HepG2 (cell line): Measurements from ENCODE around the gene ACBD6. TPM values are rescaled to one million over a fixed set of nuclear protein-coding genes. Genes with fewer than 3 reads are reported as not detected.

Source experiments
- ATAC-seq: fragments of 200-7000 bp; cut with Tn5 transposase; 3 replicates; pipeline ENCODE4 v1.9.1; 2020; ENCODE audit warnings: mild to moderate bottlenecking, moderate library complexity
- BruUV-seq: library from RNA; stranded (reverse); fragments of 400-500 nt; replicated peaks from 2 replicates; lab custom pipeline; 2021; lab: Mats Ljungman, UMichigan
- CTCF ChIA-PET: fragments of 300-600 bp; formaldehyde crosslinking; extraction: SDS; loops from one replicate; lab custom pipeline; 2021; ENCODE audit warnings: low total read pairs, inconsistent platforms, low intra/inter-chr PET ratio; lab: Yijun Ruan, JAX
- POLR2A ChIA-PET: fragments of 350-600 bp; sonication (Branson Sonifier 250); formaldehyde crosslinking; loops from one replicate; lab custom pipeline; 2020; ENCODE audit warnings: antibody characterized with exemption, inconsistent platforms; lab: Yijun Ruan, JAX
- DNase-seq: peaks from one replicate; pipeline ENCODE4 v3.0.0-alpha.2; 2015; ENCODE audit warnings: low spot score
- FAIRE-seq: peaks from 3 replicates; lab custom pipeline; 2011; peaks lifted over from hg19 to GRCh38; lab: Jason Lieb, UNC
- H2AFZ ChIP-seq: one replicate; pipeline ENCODE4 v1.6.1; 2011; ENCODE audit warnings: low read length, inconsistent platforms
- H3K27ac ChIP-seq: fragments of 300-600 bp; 3 replicates; pipeline ENCODE4 v1.8.0; 2011; ENCODE audit warnings: mixed run types, mild to moderate bottlenecking, mixed read lengths, low read length, inconsistent platforms; ENCODE audit not compliant: insufficient read depth; ENCODE audit errors: extremely low read length
- H3K27me3 ChIP-seq, 2 experiments: fragments of 200-600 bp in 1 of 2; 2 replicates in 1 of 2; 3 replicates in 1 of 2; pipeline versions ENCODE4 v1.6.0 to v1.8.0; 2011; ENCODE audit warnings: low read length in 2 of 2, mild to moderate bottlenecking in 2 of 2, moderate library complexity in 2 of 2, inconsistent platforms in 1 of 2; ENCODE audit not compliant: insufficient read depth in 2 of 2, control insufficient read depth in 1 of 2
- H3K36me3 ChIP-seq, 2 experiments: fragments of 200-600 bp in 1 of 2; replicated peaks in 1 of 2; 2 replicates in 1 of 2; 3 replicates in 1 of 2; pipeline versions ENCODE4 v1.5.1 to v1.8.0; 2011; ENCODE audit warnings: low read length in 2 of 2, inconsistent platforms in 1 of 2; ENCODE audit not compliant: insufficient read depth in 2 of 2, control insufficient read depth in 1 of 2
- H3K4me1 ChIP-seq: 2 replicates; pipeline ENCODE4 v1.5.1; 2012; ENCODE audit warnings: low read length, inconsistent platforms; ENCODE audit not compliant: insufficient read depth
- H3K4me2 ChIP-seq: 2 replicates; pipeline ENCODE4 v1.6.0; 2011; ENCODE audit warnings: low read depth, low read length, inconsistent platforms
- H3K4me3 ChIP-seq, 3 experiments: fragments of 200-600 bp in 1 of 3; sonication (generic), shearing (Covaris generic) in 1 of 3; replicated peaks in 1 of 3; 2 replicates each; pipeline ENCODE4 v1.5.1; 2011 to 2016; ENCODE audit warnings: low read length in 3 of 3, inconsistent platforms in 2 of 3, low read depth in 2 of 3, mild to moderate bottlenecking in 2 of 3, control low read depth in 1 of 3, mixed read lengths in 1 of 3; ENCODE audit not compliant: insufficient read depth in 1 of 3
- H3K79me2 ChIP-seq: one replicate; pipeline ENCODE4 v1.6.1; 2011; ENCODE audit warnings: low read length, inconsistent platforms; ENCODE audit not compliant: insufficient read depth
- H3K9ac ChIP-seq: 2 replicates; pipeline ENCODE4 v1.6.0; 2011; ENCODE audit warnings: mild to moderate bottlenecking, low read depth, low read length, inconsistent platforms; ENCODE audit not compliant: insufficient read depth
- H3K9me3 ChIP-seq: 2 replicates; pipeline ENCODE4 v1.5.1; 2012; ENCODE audit warnings: mild to moderate bottlenecking, low read length
- H4K20me1 ChIP-seq: 2 replicates; pipeline ENCODE4 v1.6.0; 2011; ENCODE audit warnings: inconsistent platforms, mild to moderate bottlenecking, low read length, moderate library complexity; ENCODE audit not compliant: insufficient read depth
- KLF16 ChIP-seq, 2 experiments: sonication (generic) in 1 of 2; formaldehyde crosslinking in 1 of 2; IDR thresholded peaks; 2 replicates each; pipeline versions ENCODE4 v1.6.1 to v1.8.0; 2016 to 2023; ENCODE audit warnings: missing genetic modification reagents in 2 of 2, missing compliant biosample characterization in 1 of 2
- NFYC ChIP-seq: IDR thresholded peaks from 2 replicates; pipeline ENCODE4 v1.6.1; 2016; ENCODE audit warnings: missing genetic modification reagents, missing compliant biosample characterization
- POLR2AphosphoS5 ChIP-seq: IDR thresholded peaks from 2 replicates; pipeline ENCODE4 v1.6.1; 2012; ENCODE audit warnings: low read depth, low read length
- RARG ChIP-seq: sonication (generic); formaldehyde crosslinking; IDR thresholded peaks from 2 replicates; pipeline ENCODE4 v1.4.0; 2020; ENCODE audit warnings: low read depth, mild to moderate bottlenecking, missing genetic modification reagents
- SETDB1 ChIP-seq: sonication (generic); formaldehyde crosslinking; IDR thresholded peaks from 2 replicates; pipeline ENCODE4 v1.5.1; 2020; ENCODE audit warnings: missing genetic modification reagents, mild to moderate bottlenecking, borderline replicate concordance
- TP53 ChIP-seq: sonication (generic); formaldehyde crosslinking; conservative IDR thresholded peaks from 2 replicates; pipeline ENCODE4 v1.4.0; 2020; ENCODE audit warnings: missing genetic modification reagents
- ZFP90 ChIP-seq: sonication (generic); formaldehyde crosslinking; IDR thresholded peaks from 2 replicates; pipeline ENCODE4 v1.8.0; 2022; ENCODE audit warnings: missing genetic modification reagents, mild to moderate bottlenecking, inconsistent platforms, borderline replicate concordance
- ZNF143 ChIP-seq: sonication (generic); formaldehyde crosslinking; IDR thresholded peaks from 2 replicates; pipeline ENCODE4 v1.4.0; 2020; ENCODE audit warnings: missing genetic modification reagents
- ZNF496 ChIP-seq: sonication (generic); formaldehyde crosslinking; IDR thresholded peaks from 2 replicates; pipeline ENCODE4 v1.8.1; 2023; ENCODE audit warnings: mild to moderate bottlenecking, moderate library complexity, missing genetic modification reagents; ENCODE audit not compliant: insufficient replicate concordance
- ZNF737 ChIP-seq: sonication (generic); formaldehyde crosslinking; IDR thresholded peaks from 2 replicates; pipeline ENCODE4 v1.5.0; 2020; ENCODE audit warnings: missing genetic modification reagents, mild to moderate bottlenecking, borderline replicate concordance
- WGBS: methylation state at CpG from one replicate; pipeline ENCODE4 v1.1.6; 2017; ENCODE audit warnings: low lambda C conversion rate; 5-methylcytosine and 5-hydroxymethylcytosine counted together
- in situ Hi-C: cut with HindIII; loops from 2 replicates; pipeline ENCODE4 v1.10.0; 2017; ENCODE audit warnings: low pct_unique_long_range_greater_than_20kb; ENCODE audit not compliant: extremely low pct_ligation_motif_present
- intact Hi-C: fragments of 100-400 bp; cut with micrococcal nuclease; formaldehyde crosslinking; loops from one replicate; pipeline ENCODE4 v1.10.0; 2022; ENCODE audit not compliant: unreplicated experiment
- polyA plus RNA-seq, 8 experiments: library from polyadenylated mRNA; depleted of rRNA in 3 of 8; stranded (reverse) in 7 of 8; unstranded in 1 of 8; fragments of >200 nt; fragmentation: Illumina TruSeq in 4 of 8; extraction: Trizol in 4 of 8; gene quantifications; 2 replicates each; pipeline versions ENCODE4 v1.2.1 to v1.2.3, GENCODE V29; 2011 to 2016; ENCODE audit warnings: low read depth in 4 of 8, missing spikeins in 1 of 8, mixed read lengths in 1 of 8; ENCODE audit not compliant: insufficient read depth in 1 of 8
- total RNA-seq, 5 experiments: library from RNA; depleted of rRNA; stranded (reverse); fragments of >200 nt; fragmentation: Illumina TruSeq; extraction: Trizol; gene quantifications; 2 replicates each; pipeline ENCODE4 v1.2.3, GENCODE V29; 2016; ENCODE audit warnings: low read depth in 1 of 5
- TF ChIP-seq, protein P1 (sequence below): sonication (generic); formaldehyde crosslinking; IDR thresholded peaks from 2 replicates; pipeline ENCODE4 v1.8.0; 2022; ENCODE audit warnings: missing genetic modification reagents, mild to moderate bottlenecking, inconsistent platforms, borderline replicate concordance
- TF ChIP-seq, protein P2 (sequence below): sonication (generic); formaldehyde crosslinking; conservative IDR thresholded peaks from 2 replicates; pipeline ENCODE4 v1.8.0; 2022; ENCODE audit warnings: mild to moderate bottlenecking, moderate library complexity, missing genetic modification reagents
- TF ChIP-seq, protein P3 (sequence below): sonication (generic); formaldehyde crosslinking; IDR thresholded peaks from 2 replicates; pipeline ENCODE4 v1.8.0; 2022; ENCODE audit warnings: low read depth, missing genetic modification reagents
- TF ChIP-seq, protein P4 (sequence below): IDR thresholded peaks from 2 replicates; pipeline ENCODE4 v1.6.1; 2018; ENCODE audit warnings: missing genetic modification reagents

The ACBD6 gene
- total and polyA plus RNA-seq, 2 of the 13 experiments (the other 11 are each of a cell fraction or from before 2014, with no cell fraction given): 33.5 to 47.2 TPM

DNA sequence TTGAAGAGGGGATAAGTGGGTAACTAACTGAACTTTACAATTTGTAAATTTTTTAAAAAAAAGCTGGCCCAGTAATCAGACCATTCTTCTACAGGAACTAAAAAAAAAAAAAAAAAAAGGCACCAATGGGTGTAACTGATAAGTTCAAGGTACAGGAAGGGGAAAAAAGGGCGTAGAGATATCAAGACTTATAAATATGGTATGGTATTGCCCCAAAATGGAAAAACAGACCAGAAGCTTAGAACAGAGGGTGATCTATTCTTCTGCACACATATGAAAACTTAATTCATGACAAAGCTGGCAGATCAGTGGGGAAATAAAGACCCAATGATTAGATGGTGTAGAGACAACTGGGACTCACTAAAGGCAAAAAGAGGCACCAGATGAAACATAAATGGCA, 213.4 kb downstream of the ACBD6 start:
- no peak overlapping the region for H3K9ac ChIP-seq
- ATAC-seq: no peak
- no peak for FAIRE-seq
- TF ChIP-seq ZFP90 (CRISPR knock-in tag) (no peak), TP53 (CRISPR knock-in tag) (no peak), SETDB1 (CRISPR knock-in tag) (no peak), ZNF496 (CRISPR knock-in tag) (no peak), NFYC (CRISPR knock-in tag) (no peak), ZNF737 (no peak), POLR2AphosphoS5 (no peak), RARG (CRISPR knock-in tag) (no peak), ZNF143 (CRISPR knock-in tag) (no peak), KLF16 (CRISPR knock-in tag; IDR thresholded peaks at IDR 0.05) (no peak)
- TF ChIP-seq, protein P1, sequence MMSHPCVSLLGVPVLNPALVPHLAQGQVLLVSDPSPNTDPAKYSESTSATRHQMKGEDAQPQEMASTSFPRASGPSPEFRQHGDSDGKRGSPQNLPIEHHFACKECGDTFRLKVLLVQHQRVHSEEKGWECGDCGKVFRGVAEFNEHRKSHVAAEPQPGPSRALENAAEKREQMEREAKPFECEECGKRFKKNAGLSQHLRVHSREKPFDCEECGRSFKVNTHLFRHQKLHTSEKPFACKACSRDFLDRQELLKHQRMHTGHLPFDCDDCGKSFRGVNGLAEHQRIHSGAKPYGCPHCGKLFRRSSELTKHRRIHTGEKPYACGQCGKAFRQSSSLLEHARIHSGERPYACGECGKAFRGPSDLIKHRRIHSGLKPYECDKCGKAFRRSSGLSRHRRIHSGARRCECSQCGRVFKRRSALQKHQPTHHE (CRISPR knock-in tag): no peak
- TF ChIP-seq, protein P2, sequence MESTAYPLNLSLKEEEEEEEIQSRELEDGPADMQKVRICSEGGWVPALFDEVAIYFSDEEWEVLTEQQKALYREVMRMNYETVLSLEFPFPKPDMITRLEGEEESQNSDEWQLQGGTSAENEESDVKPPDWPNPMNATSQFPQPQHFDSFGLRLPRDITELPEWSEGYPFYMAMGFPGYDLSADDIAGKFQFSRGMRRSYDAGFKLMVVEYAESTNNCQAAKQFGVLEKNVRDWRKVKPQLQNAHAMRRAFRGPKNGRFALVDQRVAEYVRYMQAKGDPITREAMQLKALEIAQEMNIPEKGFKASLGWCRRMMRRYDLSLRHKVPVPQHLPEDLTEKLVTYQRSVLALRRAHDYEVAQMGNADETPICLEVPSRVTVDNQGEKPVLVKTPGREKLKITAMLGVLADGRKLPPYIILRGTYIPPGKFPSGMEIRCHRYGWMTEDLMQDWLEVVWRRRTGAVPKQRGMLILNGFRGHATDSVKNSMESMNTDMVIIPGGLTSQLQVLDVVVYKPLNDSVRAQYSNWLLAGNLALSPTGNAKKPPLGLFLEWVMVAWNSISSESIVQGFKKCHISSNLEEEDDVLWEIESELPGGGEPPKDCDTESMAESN: no peak
- TF ChIP-seq, protein P3, sequence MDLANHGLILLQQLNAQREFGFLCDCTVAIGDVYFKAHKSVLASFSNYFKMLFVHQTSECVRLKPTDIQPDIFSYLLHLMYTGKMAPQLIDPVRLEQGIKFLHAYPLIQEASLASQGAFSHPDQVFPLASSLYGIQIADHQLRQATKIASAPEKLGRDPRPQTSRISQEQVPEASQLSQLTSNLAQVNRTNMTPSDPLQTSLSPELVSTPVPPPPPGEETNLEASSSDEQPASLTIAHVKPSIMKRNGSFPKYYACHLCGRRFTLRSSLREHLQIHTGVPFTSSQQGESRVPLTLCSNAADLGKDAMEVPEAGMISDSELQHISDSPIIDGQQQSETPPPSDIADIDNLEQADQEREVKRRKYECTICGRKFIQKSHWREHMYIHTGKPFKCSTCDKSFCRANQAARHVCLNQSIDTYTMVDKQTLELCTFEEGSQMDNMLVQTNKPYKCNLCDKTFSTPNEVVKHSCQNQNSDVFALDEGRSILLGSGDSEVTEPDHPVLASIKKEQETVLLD: no peak
- TF ChIP-seq, protein P4, sequence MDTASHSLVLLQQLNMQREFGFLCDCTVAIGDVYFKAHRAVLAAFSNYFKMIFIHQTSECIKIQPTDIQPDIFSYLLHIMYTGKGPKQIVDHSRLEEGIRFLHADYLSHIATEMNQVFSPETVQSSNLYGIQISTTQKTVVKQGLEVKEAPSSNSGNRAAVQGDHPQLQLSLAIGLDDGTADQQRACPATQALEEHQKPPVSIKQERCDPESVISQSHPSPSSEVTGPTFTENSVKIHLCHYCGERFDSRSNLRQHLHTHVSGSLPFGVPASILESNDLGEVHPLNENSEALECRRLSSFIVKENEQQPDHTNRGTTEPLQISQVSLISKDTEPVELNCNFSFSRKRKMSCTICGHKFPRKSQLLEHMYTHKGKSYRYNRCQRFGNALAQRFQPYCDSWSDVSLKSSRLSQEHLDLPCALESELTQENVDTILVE (CRISPR knock-in tag): no peak
- H4K20me1 ChIP-seq: no peaks in the 10 kb centered on the region
- BruUV-seq: no TSS peak
- WGBS: 48% methylated on average over 1 of the region's 1 CpG
- no peak overlapping the region for H3K27ac ChIP-seq
- H3K9me3 ChIP-seq: peaks cover 7% of the 10 kb centered on the region
- H2AFZ ChIP-seq: no peak overlapping the region
- no peaks in the 10 kb centered on the region for H3K79me2 ChIP-seq
- ChIA-PET CTCF (no interaction called here), POLR2A (no interaction called here)
- intact Hi-C loops: no loop called here
- no peak for DNase-seq
- no peaks in the 10 kb centered on the region for H3K27me3 ChIP-seq
- no peak overlapping the region for H3K4me2 ChIP-seq
- peaks cover 22% of the 10 kb centered on the region for H3K4me1 ChIP-seq
- in situ Hi-C loops: no loop called here
- no peak overlapping the region for H3K4me3 ChIP-seq
- peaks cover 2 to 21% of the 10 kb centered on the region in 2 experiments for H3K36me3 ChIP-seq
